Fibroblast of the conjunctiva (primary cell): ENCODE measurements around the gene PEG3.
"Not testable (repeated sequence)": the region's sequence is repeated elsewhere in the genome, so short reads cannot be mapped to it uniquely, and the experiment has no call there.

Experiments used
- DNase-seq: peaks from one replicate; pipeline ENCODE4 v3.0.0-alpha.2; 2010; ENCODE audit warnings: low read depth

PEG3 gene

GRCh38 chr19:56840451-56841192, at the start of gene PEG3, which contains the start of gene ZIM2:
Gene PEG3, minus strand, starts transcription at chr19:56840726. Its CDS starts 16,071 bp downstream, at chr19:56824655.
Gene ZIM2, minus strand, starts transcription at chr19:56840726. Its CDS starts 16,449 bp downstream, at chr19:56824277.
- no peak for DNase-seq

DNA sequence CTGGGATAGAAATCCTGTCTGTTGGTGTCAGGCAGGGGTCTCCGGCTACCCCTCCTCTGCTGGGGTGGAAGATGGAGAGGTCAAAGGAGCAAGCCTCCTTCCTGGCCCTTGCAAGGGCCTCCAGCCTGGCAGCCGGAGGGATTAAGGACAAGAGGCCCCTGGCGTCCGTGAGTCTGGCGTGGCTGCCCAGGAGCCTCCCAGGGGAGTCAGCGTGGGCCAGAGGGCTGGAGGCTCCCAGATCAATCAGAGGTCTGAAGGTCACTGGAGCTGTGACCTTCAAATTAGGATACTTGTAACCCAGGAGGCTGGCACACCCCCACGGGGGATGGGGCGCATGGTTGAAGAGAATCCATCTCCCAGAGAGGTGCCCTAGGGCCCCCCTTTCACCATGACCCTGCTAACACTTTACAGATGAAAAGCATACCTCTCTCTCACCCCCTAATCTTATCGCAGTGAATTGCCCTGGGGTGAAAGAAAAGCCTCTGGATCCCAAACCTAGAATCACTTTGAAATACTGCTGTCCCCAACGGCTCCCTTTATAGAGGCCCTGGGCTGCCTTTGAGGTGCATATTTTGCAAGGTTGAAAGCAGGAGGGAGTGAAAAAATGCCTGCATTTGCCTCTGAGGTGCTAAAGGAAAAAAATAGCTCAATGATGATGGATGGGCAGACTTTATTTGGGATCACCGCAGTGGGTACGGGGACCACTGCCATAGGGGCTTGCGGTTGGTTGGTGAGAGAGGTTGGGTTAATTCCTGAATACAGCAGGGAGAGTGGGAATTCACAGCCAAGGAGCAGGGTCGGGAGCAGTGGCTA, 44.9 kb upstream of the PEG3 start:
- no peak for DNase-seq

- DNase-seq = no peak
Measured at GRCh38 chr19:56884441-56884840, 43.9 kb upstream of the PEG3 start.

DNA sequence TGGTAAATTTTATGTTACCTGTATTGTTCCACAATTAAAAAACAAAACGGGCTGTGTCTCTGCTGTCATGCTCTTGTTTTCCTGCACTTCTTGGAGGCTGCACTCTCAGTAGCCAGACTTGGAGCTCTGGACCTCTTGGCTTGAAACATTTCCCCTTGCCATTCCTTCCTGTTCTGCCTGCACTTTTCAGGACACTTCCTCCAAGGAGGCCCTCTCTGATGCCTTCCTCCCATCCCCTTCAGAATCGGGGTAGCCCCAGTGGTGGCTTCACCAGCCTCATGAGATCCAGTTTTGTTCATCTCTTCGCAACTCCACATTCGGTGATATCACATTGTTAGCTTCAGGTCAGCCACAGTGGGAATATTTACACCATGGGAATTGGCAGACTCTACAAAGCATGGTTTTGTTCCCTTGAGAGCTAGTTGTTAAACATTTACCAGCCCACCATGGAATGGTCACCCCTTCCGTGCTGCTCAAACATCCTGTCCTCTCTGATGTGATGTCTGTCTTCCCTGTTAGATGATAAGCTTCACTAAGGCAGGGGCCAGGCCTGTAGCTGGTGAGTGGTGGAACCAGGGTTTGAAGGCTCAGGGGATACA, 40.2 kb upstream of the PEG3 start:
- DNase-seq = no peak

- DNase-seq = no peak
Measured at GRCh38 chr19:56877069-56877715, 36.7 kb upstream of the PEG3 start.

- DNase-seq = no peak
Measured at GRCh38 chr19:56875717-56876116, 35.2 kb upstream of the PEG3 start.

DNA sequence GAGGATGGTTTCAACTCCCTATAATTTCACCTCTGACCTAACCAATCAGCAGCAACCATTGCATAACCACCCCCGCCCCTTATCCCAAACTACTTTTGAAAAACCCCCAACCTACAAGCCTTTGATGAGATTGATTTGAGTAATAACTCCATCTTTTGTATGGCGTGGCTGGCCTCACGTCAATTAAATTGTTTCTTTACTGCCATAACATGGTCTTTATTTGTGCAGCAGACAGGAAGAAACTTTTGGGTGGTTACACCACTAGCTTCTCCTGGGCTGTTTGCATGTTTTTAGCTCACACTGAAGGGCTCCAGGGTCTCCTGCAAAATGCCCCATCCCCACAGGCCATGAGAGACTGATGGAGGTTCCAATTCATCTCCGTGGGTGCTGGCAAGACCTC, 34.0 kb upstream of the PEG3 start:
- no peak for DNase-seq

DNA sequence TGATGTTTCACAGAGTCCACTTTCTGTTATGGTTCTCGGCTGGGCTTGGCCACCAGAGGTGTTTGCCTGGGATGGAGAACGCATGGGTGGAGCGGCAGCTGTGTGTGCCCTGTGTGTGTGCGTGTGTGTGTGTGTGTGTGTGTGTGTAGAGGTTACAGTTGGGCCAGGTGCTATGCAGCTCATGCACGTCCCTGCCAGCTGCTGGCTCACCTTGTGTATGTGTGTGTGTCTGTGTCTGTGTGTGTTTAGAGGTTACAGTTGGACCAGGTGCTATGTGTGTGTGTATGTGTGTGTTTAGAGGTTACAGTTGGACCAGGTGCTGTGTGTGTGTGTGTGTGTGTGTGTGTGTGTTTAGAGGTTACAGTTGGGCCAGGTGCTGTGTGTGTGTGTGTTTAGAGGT, 33.0 kb upstream of the PEG3 start:
- no peak for DNase-seq

GRCh38 chr19:56869886-56870285, 29.4 kb upstream of the PEG3 start:
- DNase-seq = no peak

GRCh38 chr19:56868446-56868845, 27.9 kb upstream of the PEG3 start:
- no peak for DNase-seq

- DNase-seq = no peak
Measured at GRCh38 chr19:56866538-56866937, 26.0 kb upstream of the PEG3 start.

- no peak for DNase-seq
Measured at GRCh38 chr19:56864443-56865125, 24.1 kb upstream of the PEG3 start.

- no peak for DNase-seq
Measured at GRCh38 chr19:56862741-56863140, 22.2 kb upstream of the PEG3 start.

GRCh38 chr19:56860409-56860808, 19.9 kb upstream of the PEG3 start:
- DNase-seq = not testable (repeated sequence)

- no peak for DNase-seq
Measured at GRCh38 chr19:56858026-56858425, 17.5 kb upstream of the PEG3 start.

- no peak for DNase-seq
Measured at GRCh38 chr19:56856822-56857221, 16.3 kb upstream of the PEG3 start.

GRCh38 chr19:56852361-56852760, 11.8 kb upstream of the PEG3 start:
- not testable (repeated sequence) for DNase-seq

- no peak for DNase-seq
Measured at GRCh38 chr19:56848166-56848565, 7.6 kb upstream of the PEG3 start.

DNA sequence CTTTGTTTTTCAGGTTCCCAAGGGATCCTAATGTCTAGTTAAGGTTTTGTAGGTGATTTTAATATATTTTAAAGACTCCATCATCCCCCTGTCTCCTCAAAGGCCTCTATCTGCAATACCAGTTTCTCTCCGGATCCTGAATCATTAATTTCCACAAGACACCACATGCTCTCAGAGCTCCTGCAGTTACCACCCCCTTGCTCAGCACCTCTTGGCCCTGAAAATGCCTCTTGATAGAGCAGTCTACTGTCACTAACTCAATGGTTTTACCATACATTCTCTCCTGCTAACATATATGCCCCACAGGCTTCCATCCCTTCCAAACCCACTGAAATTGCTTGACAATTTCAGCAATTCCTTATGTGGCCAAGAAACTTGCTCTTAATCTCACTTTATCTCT, 1.9 kb upstream of the PEG3 start:
- no peak for DNase-seq

DNA sequence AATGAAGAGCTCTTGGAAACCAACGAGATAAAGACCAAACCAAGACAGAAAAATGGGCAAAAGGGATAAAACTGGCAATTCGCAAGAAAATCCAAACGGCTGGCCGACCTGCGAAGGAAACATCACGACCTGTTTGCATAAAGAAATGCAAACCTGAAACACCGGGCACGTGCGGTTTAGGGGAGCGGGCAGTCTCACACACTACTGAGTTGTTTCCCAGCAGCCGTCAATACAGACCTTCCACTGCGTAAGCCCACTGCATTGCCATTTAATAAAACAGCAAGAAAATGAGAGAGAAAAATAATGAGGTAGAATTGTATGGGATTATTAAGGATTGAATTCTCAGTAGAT, 642 bp upstream of the PEG3 start:
- DNase-seq = no peak

DNA sequence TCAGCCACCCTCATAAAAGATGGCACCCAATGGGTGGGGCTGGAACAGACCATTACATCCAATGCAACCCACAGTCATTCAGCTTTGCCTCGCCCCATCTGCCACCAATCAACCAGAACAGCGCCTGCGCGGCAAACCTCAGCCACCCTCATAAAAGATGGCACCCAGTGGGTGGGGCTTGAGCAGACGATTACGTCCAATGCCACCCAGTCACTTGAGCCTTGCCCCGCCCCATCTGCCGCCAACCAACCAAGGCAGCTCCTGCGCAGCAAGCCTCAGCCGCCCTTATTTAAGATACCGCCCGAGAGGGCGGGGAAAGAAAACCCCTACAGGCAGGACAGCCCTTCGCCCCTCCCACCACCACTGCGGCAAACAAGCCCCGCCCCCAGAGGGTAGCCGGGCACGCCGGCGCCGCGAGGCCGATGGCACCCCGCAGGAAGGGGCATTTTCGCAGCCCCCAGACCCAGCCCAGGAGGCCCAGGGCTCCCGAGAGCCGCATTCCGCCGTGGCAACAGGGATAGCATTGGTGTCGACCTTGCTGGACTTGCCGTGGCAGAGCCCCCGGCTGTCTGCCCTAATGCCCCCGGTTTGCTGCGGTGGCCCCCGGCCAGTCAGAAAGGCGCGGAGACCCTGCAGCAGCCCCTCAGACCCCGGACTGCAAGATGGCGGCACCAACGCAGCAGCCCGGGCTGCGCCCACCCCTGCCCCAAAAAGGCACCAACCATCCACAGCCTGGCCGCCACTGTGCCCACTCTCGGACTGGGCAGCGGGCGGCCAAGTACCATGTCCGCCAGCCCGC, 675 bp downstream of the PEG3 start:
- DNase-seq = peak; percentile 94
